GM18508 (cell line): ENCODE results near the gene PIAS3.
"Not testable (repeated sequence)": the region's sequence is repeated elsewhere in the genome, so short reads cannot be mapped to it uniquely, and the experiment has no call there.

ENCODE experiments used
- ATAC-seq: cut with Tn5 transposase; IDR thresholded peaks from one replicate; pipeline ENCODE4 v1.9.1; 2021; ENCODE audit warnings: moderate number of reproducible peaks; ENCODE audit not compliant: insufficient read depth, unreplicated experiment

Gene PIAS3

GRCh38 chr1:145877923-145878486 is 19.1 kb upstream of the PIAS3 start:
- ATAC-seq, result no peak

GRCh38 chr1:145874646-145875045 is 15.8 kb upstream of the PIAS3 start:
- no peak for ATAC-seq

- ATAC-seq, result no peak
Measured at GRCh38 chr1:145871994-145872924, 13.4 kb upstream of the PIAS3 start.

GRCh38 chr1:145868232-145868631 is 9.4 kb upstream of the PIAS3 start:
- ATAC-seq, result no peak

GRCh38 chr1:145863282-145864018 is 4.6 kb upstream of the PIAS3 start:
- no peak for ATAC-seq

- peak; percentile 22 for ATAC-seq
Measured at GRCh38 chr1:145859491-145860023, 676 bp upstream of the PIAS3 start.

- ATAC-seq, result no peak
Measured at GRCh38 chr1:145858238-145858900, 512 bp downstream of the PIAS3 start.

GRCh38 chr1:145857170-145857569 is 1.7 kb downstream of the PIAS3 start:
- no peak for ATAC-seq

- ATAC-seq, result no peak
Measured at GRCh38 chr1:145855426-145855948, 3.4 kb downstream of the PIAS3 start.

GRCh38 chr1:145849356-145850160 is 9.3 kb downstream of the PIAS3 start:
- ATAC-seq, result no peak

- ATAC-seq, result no peak
Measured at GRCh38 chr1:145847827-145848226, 11.1 kb downstream of the PIAS3 start.

- no peak for ATAC-seq
Measured at GRCh38 chr1:145846201-145846612, 12.7 kb downstream of the PIAS3 start.

- peak; percentile 14 for ATAC-seq
Measured at GRCh38 chr1:145845514-145846161, 13.2 kb downstream of the PIAS3 start, which contains the start of gene NUDT17. Gene NUDT17, plus strand, starts transcription at chr1:145845630. Its CDS starts 11 bp downstream, at chr1:145845641.

GRCh38 chr1:145845144-145845513 is 13.8 kb downstream of the PIAS3 start:
- ATAC-seq, result peak; percentile 74

- no peak for ATAC-seq
Measured at GRCh38 chr1:145843031-145843430, 15.8 kb downstream of the PIAS3 start.

- ATAC-seq, result no peak
Measured at GRCh38 chr1:145837656-145838055, 21.2 kb downstream of the PIAS3 start.

- ATAC-seq, result not testable (repeated sequence)
Measured at GRCh38 chr1:145830810-145831209, 28.1 kb downstream of the PIAS3 start.

- no peak for ATAC-seq
Measured at GRCh38 chr1:145828367-145829026, 30.4 kb downstream of the PIAS3 start.
